Type B pancreatic cell (in vitro differentiated cells): ENCODE measurements around the gene LRMDA. TPM values are rescaled to one million over a fixed set of nuclear protein-coding genes. Genes with fewer than 3 reads are reported as not detected.

Experiments
- DNase-seq: peaks from one replicate; pipeline ENCODE4 v3.0.0; 2021; ENCODE audit warnings: mixed read lengths; ENCODE audit not compliant: unreplicated experiment; ENCODE audit errors: extremely low spot score
- H3K27ac Mint-ChIP-seq: 2 replicates; pipeline ENCODE4 v1.8.0; 2021; ENCODE audit warnings: mild to moderate bottlenecking, mixed read lengths
- H3K27me3 Mint-ChIP-seq: 2 replicates; pipeline ENCODE4 v1.8.0; 2021; ENCODE audit warnings: mixed read lengths
- H3K36me3 Mint-ChIP-seq: 2 replicates; pipeline ENCODE4 v1.8.0; 2021; ENCODE audit warnings: mixed read lengths
- H3K4me1 Mint-ChIP-seq: one replicate; pipeline ENCODE4 v1.8.0; 2021; ENCODE audit warnings: mixed read lengths; ENCODE audit not compliant: unreplicated experiment
- H3K4me3 Mint-ChIP-seq: 2 replicates; pipeline ENCODE4 v1.8.0; 2021; ENCODE audit warnings: mild to moderate bottlenecking, mixed read lengths
- H3K9me3 Mint-ChIP-seq: 2 replicates; pipeline ENCODE4 v1.8.0; 2021; ENCODE audit warnings: mixed read lengths
- CTCF ChIP-seq: fragments of 200-600 bp; sonication (generic); conservative IDR thresholded peaks from 2 replicates; pipeline ENCODE4 v1.5.0; 2021; ENCODE audit warnings: antibody characterized with exemption, mild to moderate bottlenecking
- total RNA-seq: library from RNA; stranded (reverse); gene quantifications from 2 replicates; pipeline ENCODE4 v1.2.1, GENCODE V29; 2021; ENCODE audit warnings: low replicate concordance

LRMDA gene
- total RNA-seq, 1 donor from 2014 or later, result 2.0 TPM

DNA sequence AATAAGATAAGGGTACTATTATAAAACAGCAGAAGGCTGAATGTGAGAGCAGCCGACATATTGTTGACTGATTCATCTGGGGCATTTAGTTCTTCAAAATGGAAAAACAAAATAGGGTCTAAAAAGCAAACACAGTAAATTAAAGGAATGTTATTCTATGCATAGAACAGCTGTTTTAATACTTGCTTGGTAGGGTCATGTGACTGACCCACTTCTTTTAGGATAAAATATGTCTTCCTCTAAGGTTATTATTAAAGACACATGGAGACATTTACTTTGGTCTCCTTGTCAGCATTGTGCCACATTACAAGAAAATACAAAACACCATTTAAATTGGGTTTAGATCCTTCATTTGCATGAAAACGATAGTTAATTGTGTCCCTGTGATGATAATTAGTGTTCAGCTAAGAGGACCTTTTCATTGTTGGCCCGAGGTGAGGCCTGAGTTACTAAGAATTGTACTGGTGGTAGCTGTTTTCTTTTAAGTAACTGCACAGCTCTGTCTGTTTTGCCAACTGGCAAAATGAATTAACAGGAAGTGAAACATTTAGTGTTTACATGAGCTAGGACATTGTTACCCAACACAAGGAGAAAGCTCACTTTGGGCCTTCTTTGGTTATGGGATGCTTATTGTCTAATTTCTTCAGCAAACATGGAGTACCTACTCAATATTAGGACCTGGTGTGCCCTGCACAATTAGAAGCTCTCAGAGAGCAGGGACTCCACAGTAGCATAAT is 764.4 kb downstream of the LRMDA start:
- H3K36me3 Mint-ChIP-seq, result no peaks in the 10 kb centered on the region
- H3K27me3 Mint-ChIP-seq, result peaks cover 20% of the 10 kb centered on the region
- H3K9me3 Mint-ChIP-seq, result peaks cover 3% of the 10 kb centered on the region
- peaks cover 33% of the 10 kb centered on the region for H3K4me1 Mint-ChIP-seq
- H3K4me3 Mint-ChIP-seq, result no peak overlapping the region
- no peak overlapping the region for H3K27ac Mint-ChIP-seq
- DNase-seq, result no peak
- no peak for TF ChIP-seq CTCF

DNA sequence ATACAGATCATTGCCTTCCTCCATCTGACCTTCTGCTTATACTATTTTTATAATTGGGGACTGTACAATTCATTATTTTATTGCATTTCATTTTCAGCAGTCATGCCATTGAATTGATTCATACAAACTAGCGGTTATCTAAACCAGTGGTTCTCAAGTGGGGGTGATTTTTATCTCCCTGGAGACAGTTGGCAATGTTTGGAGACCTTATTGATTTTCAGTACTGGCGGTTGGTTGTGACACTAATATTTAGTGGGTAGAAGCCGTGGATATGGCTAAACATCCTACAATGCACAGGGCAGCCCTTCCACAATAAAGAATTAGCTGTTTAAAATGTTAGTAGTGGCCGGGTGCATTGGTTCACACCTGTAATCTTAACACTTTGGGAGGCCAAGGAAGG is 765.9 kb downstream of the LRMDA start:
- TF ChIP-seq CTCF, result no peak
- Mint-ChIP-seq H3K36me3 (no peaks in the 10 kb centered on the region), H3K4me1 (peaks cover 29% of the 10 kb centered on the region), H3K4me3 (no peak overlapping the region), H3K27me3 (peaks cover 10% of the 10 kb centered on the region), H3K27ac (no peak overlapping the region), H3K9me3 (peaks cover 3% of the 10 kb centered on the region)
- no peak for DNase-seq

GRCh38 chr10:76198287-76199035 is 767.0 kb downstream of the LRMDA start:
- H3K4me3 Mint-ChIP-seq, result no peak overlapping the region
- H3K9me3 Mint-ChIP-seq, result peaks cover 3% of the 10 kb centered on the region
- DNase-seq, result no peak
- TF ChIP-seq CTCF, result no peak
- H3K4me1 Mint-ChIP-seq, result peaks cover 29% of the 10 kb centered on the region
- H3K27ac Mint-ChIP-seq, result peak overlapping the region; percentile 27
- H3K36me3 Mint-ChIP-seq, result no peaks in the 10 kb centered on the region
- peaks cover 10% of the 10 kb centered on the region for H3K27me3 Mint-ChIP-seq

DNA sequence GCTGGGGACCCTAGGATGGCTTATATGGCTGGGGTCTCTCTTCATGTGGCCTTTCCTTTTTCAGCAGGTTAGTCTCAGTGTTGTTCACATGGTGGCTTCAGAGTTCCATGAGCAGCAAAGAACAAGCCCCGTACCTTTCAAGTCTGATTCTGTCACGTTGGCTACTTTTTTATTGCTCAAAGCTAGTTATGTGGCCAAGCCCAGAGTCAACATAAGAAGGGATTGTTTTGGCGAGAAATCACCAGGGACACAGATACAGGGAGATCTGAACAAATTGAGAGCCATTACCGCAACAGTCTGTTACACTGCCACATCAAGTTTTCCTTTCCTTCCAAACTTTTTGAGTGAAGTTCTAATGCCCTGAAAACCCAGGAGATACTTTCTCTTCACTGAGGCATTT is 770.5 kb downstream of the LRMDA start:
- peaks cover 13% of the 10 kb centered on the region for H3K4me1 Mint-ChIP-seq
- peaks cover 4% of the 10 kb centered on the region for H3K9me3 Mint-ChIP-seq
- no peak overlapping the region for H3K27ac Mint-ChIP-seq
- peaks cover 10% of the 10 kb centered on the region for H3K27me3 Mint-ChIP-seq
- TF ChIP-seq CTCF, result no peak
- no peak overlapping the region for H3K4me3 Mint-ChIP-seq
- DNase-seq, result no peak
- peaks cover 4% of the 10 kb centered on the region for H3K36me3 Mint-ChIP-seq

- Mint-ChIP-seq H3K27ac (no peak overlapping the region), H3K27me3 (peaks cover 10% of the 10 kb centered on the region), H3K36me3 (peaks cover 4% of the 10 kb centered on the region), H3K9me3 (peaks cover 4% of the 10 kb centered on the region), H3K4me1 (peaks cover 13% of the 10 kb centered on the region), H3K4me3 (no peak overlapping the region)
- TF ChIP-seq CTCF, result no peak
- DNase-seq, result no peak
These were observed 771.4 kb downstream of the LRMDA start for GRCh38 chr10:76202777-76203176.
